Measurements from ENCODE around the gene SST.

Gene SST

DNA sequence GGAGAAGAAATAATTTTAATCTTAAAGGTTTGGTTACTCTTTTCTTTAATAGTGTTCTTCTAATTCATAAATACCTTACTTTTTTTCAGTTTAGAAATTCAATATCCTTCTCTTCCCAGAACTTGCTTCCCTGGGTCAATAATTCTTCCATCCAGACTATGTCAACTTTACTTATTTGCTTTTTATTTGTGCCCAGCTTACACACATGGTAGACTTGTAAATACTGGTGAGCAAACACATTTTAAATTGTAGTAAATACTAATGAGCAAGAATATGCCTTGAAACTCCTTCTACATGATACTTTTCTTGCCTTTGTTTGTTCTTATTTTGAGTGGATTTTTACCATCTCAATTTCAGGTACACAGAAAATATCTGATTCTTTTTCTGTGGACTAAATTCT, 33.7 kb downstream of the SST start:
- H3K4me1 Mint-ChIP-seq: no peaks in the 10 kb centered on the region
- peaks cover 10% of the 10 kb centered on the region for H3K27me3 Mint-ChIP-seq (ENCODE audit: low read depth, poor library complexity)
- peaks cover 11% of the 10 kb centered on the region for H3K9me3 Mint-ChIP-seq
- H3K27ac Mint-ChIP-seq: no peak overlapping the region
- TF ChIP-seq, protein P1, sequence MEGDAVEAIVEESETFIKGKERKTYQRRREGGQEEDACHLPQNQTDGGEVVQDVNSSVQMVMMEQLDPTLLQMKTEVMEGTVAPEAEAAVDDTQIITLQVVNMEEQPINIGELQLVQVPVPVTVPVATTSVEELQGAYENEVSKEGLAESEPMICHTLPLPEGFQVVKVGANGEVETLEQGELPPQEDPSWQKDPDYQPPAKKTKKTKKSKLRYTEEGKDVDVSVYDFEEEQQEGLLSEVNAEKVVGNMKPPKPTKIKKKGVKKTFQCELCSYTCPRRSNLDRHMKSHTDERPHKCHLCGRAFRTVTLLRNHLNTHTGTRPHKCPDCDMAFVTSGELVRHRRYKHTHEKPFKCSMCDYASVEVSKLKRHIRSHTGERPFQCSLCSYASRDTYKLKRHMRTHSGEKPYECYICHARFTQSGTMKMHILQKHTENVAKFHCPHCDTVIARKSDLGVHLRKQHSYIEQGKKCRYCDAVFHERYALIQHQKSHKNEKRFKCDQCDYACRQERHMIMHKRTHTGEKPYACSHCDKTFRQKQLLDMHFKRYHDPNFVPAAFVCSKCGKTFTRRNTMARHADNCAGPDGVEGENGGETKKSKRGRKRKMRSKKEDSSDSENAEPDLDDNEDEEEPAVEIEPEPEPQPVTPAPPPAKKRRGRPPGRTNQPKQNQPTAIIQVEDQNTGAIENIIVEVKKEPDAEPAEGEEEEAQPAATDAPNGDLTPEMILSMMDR (IDR thresholded peaks at IDR 0.05): no peak
- no peak for DNase-seq
- no peaks in the 10 kb centered on the region for H3K36me3 Mint-ChIP-seq (ENCODE audit: low read depth)
- no peak overlapping the region for H3K4me3 Mint-ChIP-seq

DNA sequence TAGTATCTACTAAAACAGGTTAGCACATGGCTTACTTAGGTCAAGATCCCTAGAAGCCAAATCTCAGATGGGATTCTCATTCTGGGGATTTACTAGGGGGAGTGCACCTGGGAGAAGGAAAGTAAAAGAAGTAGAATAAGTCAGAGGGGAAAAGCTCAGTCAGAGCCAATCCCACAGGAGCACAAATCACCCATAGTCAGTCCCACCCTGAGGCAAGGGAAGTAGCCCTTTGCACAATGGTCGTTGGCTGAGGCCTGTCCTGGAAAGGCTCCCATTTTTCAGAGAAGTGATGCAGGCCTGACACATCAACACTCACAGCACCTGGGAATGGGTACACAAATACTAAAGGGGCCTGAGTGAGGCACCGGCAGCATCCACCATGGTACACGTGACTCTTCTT, 39.8 kb downstream of the SST start:
- DNase-seq: no peak
- H3K9me3 Mint-ChIP-seq: peaks cover 7% of the 10 kb centered on the region
- no peaks in the 10 kb centered on the region for H3K36me3 Mint-ChIP-seq (ENCODE audit: low read depth)
- H3K27me3 Mint-ChIP-seq (ENCODE audit: low read depth, poor library complexity): peaks cover 3% of the 10 kb centered on the region
- H3K4me1 Mint-ChIP-seq: peaks cover 17% of the 10 kb centered on the region
- H3K4me3 Mint-ChIP-seq: no peak overlapping the region
- H3K27ac Mint-ChIP-seq: no peak overlapping the region
- TF ChIP-seq, protein P1 (IDR thresholded peaks at IDR 0.05): no peak

DNA sequence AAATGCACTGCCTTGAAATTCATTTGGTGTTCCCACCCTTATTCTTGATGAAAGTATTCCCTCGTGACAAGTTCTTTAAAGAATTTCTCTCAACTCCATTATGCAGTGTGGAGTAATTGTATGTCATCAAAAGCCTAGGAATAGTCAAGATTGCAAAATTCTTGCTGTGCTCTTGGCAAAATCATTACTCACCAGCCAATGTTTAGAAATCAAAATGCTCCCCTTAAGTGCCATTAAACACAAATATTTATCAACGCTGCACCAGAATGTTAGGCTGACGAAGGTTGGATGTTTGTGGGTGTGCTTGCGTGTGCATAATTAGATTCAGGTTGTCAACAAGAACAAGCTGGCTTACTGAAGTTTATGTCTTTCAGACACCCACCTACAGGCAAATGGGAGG, 40.5 kb downstream of the SST start:
- TF ChIP-seq, protein P1 (IDR thresholded peaks at IDR 0.05): no peak
- no peaks in the 10 kb centered on the region for H3K36me3 Mint-ChIP-seq (ENCODE audit: low read depth)
- H3K27me3 Mint-ChIP-seq (ENCODE audit: low read depth, poor library complexity): peaks cover 3% of the 10 kb centered on the region
- no peak overlapping the region for H3K27ac Mint-ChIP-seq
- H3K4me1 Mint-ChIP-seq: peaks cover 24% of the 10 kb centered on the region
- peaks cover under 1% of the 10 kb centered on the region for H3K9me3 Mint-ChIP-seq
- H3K4me3 Mint-ChIP-seq: no peak overlapping the region
- DNase-seq: no peak

DNA sequence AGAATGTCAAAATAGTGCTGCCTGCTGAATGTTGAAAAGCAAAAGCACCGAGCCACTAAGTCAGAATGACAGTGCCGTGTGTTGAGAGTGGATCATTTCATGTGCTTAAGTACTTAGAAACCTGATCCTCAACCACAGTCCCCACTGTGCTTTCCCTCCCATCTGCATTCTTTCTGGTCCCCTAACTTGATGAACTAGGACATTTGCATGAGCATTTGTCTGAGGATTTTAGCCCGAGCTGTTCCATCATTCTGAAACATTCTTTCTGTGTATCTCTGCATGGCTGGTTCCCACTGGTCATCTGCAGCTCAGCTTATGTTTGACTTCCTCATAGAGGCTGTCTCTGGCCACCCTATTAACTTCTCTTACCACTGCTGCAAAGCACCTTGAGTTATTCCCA, 42.0 kb downstream of the SST start:
- H3K9me3 Mint-ChIP-seq: no peaks in the 10 kb centered on the region
- peaks cover 8% of the 10 kb centered on the region for H3K27me3 Mint-ChIP-seq (ENCODE audit: low read depth, poor library complexity)
- no peak overlapping the region for H3K27ac Mint-ChIP-seq
- peaks cover 35% of the 10 kb centered on the region for H3K4me1 Mint-ChIP-seq
- H3K4me3 Mint-ChIP-seq: no peak overlapping the region
- TF ChIP-seq, protein P1 (IDR thresholded peaks at IDR 0.05): no peak
- no peaks in the 10 kb centered on the region for H3K36me3 Mint-ChIP-seq (ENCODE audit: low read depth)
- DNase-seq: peak; percentile 13

DNA sequence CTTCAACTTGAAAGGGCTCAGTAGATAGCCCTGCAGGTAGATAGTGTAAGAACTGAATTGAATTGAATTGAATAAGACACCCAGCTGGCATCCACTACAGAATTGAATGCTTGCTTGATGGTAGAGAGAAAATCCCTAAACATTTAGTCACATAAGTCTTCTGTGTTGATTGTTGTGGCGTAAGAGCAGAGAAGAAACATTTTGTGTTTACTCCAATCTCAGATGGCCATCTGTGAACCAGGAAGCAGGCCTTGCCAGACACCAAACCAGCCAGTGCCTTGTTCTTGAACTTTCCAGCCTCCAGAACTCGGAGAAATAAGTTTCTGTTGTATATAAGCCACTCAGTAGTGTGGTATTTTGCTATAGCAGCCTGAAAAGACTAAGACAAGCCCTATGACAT, 43.6 kb downstream of the SST start:
- no peak overlapping the region for H3K4me3 Mint-ChIP-seq
- H3K27ac Mint-ChIP-seq: no peak overlapping the region
- H3K4me1 Mint-ChIP-seq: peaks cover 35% of the 10 kb centered on the region
- H3K27me3 Mint-ChIP-seq (ENCODE audit: low read depth, poor library complexity): peaks cover 8% of the 10 kb centered on the region
- H3K36me3 Mint-ChIP-seq (ENCODE audit: low read depth): no peaks in the 10 kb centered on the region
- H3K9me3 Mint-ChIP-seq: no peaks in the 10 kb centered on the region
- DNase-seq: no peak
- TF ChIP-seq, protein P1 (IDR thresholded peaks at IDR 0.05): no peak

DNA sequence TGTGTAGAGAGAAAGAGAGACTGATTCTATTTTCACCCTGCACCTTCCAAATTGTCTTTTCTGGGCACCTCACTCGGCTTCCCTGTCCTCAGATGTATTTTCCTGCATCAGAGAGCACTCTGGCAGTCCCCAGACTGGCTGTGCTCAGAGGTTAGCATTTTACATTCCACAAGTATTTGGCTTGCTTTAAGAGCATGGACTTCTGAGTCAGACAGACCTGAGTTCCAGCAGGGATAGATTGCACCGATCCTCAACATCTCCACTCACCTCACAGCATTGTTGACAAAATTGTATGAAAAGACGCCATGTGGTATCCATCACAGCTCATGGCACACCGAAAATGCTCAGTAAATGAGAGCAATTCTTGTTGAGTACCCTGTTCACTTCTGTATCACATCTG, 45.6 kb downstream of the SST start:
- Mint-ChIP-seq H3K36me3 (ENCODE audit: low read depth) (no peaks in the 10 kb centered on the region), H3K27ac (no peak overlapping the region), H3K9me3 (no peaks in the 10 kb centered on the region), H3K4me3 (no peak overlapping the region), H3K4me1 (peaks cover 35% of the 10 kb centered on the region), H3K27me3 (ENCODE audit: low read depth, poor library complexity) (peaks cover 8% of the 10 kb centered on the region)
- TF ChIP-seq, protein P1 (IDR thresholded peaks at IDR 0.05): no peak
- no peak for DNase-seq
